ENCODE measurements around the gene FAM83C. TPM values are rescaled to one million over a fixed set of nuclear protein-coding genes. Genes with fewer than 3 reads are reported as not detected.
"Not testable (repeated sequence)": the region's sequence is repeated elsewhere in the genome, so short reads cannot be mapped to it uniquely, and the experiment has no call there.

The FAM83C gene
- total RNA-seq, 1 experiment from 2014 or later, result not detected

- peaks cover 48% of the 10 kb centered on the region for H3K4me1 Mint-ChIP-seq (ENCODE audit: insufficient read depth, unreplicated experiment)
- CTCF ChIA-PET, result interaction anchor here (0.6 to 8.3 kb wide), 7 partner anchors 12 to 254 kb away, joined by 3 to 163 read pairs (median 4); partner anchors contain the start of gene GDF5
- intact Hi-C loops (cut with micrococcal nuclease), result no loop called here
- peak overlapping the region; percentile 87 for H3K27ac Mint-ChIP-seq (ENCODE audit: low read depth, unreplicated experiment)
- BruUV-seq (replicated peaks), result TSS peak; percentile 97
- TF ChIP-seq, protein P1, sequence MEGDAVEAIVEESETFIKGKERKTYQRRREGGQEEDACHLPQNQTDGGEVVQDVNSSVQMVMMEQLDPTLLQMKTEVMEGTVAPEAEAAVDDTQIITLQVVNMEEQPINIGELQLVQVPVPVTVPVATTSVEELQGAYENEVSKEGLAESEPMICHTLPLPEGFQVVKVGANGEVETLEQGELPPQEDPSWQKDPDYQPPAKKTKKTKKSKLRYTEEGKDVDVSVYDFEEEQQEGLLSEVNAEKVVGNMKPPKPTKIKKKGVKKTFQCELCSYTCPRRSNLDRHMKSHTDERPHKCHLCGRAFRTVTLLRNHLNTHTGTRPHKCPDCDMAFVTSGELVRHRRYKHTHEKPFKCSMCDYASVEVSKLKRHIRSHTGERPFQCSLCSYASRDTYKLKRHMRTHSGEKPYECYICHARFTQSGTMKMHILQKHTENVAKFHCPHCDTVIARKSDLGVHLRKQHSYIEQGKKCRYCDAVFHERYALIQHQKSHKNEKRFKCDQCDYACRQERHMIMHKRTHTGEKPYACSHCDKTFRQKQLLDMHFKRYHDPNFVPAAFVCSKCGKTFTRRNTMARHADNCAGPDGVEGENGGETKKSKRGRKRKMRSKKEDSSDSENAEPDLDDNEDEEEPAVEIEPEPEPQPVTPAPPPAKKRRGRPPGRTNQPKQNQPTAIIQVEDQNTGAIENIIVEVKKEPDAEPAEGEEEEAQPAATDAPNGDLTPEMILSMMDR (IDR thresholded peaks at IDR 0.05; ENCODE audit: unreplicated experiment), result no peak
- H3K4me3 Mint-ChIP-seq (ENCODE audit: unreplicated experiment), result peak overlapping the region; percentile 16
- H3K27me3 Mint-ChIP-seq (ENCODE audit: insufficient read depth, unreplicated experiment), result no peaks in the 10 kb centered on the region
- POLR2A ChIA-PET, result interaction anchor here (0.5 to 12.9 kb wide), 23 partner anchors 8 to 767 kb away, joined by 3 to 468 read pairs (median 5); partner anchors contain the start of genes CEP250, EDEM2, EIF6 and MMP24OS
- H3K36me3 Mint-ChIP-seq (ENCODE audit: insufficient read depth, unreplicated experiment), result peaks cover 19% of the 10 kb centered on the region
- peak; percentile 94 for DNase-seq (ENCODE audit: unreplicated experiment)
- H3K9me3 Mint-ChIP-seq (ENCODE audit: unreplicated experiment), result no peaks in the 10 kb centered on the region
Measured at GRCh38 chr20:35318502-35319157, 26.4 kb upstream of the FAM83C start.

DNA sequence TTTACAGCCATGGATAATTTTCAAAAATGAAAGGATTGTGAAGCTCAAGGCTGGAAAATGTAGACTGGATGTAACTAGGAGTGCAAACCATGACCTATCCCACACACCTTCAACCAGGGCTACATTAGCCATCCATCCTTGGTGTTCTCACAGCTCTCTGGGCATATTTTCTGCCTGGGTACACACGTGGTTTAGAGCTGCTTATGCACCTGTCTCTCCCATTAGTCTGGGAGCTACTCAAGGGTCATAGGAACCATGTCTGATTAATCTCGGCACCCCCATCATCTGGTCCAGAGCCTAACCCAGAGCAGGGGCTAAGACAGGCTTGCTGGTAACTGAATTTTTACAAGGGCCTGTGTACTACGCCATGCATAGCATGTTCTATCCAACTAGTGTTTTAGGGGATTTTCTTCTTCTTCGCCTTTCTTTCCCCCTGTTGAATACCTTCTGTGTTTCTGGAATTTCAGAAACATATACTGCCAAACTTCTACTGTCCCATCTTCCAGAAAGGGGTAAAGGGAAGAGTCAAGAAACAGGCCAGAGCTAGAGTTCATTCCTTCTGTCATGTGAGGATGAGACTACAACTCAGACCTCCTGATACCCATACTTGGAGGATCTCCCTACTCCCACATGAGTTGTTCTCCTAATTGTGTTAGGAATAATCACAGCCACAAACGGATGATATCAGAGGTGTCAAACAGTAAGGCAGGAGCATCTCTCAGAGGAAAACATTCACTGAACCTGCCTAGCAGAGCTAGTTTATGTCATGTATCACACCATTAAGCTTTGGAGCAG is 25.4 kb upstream of the FAM83C start:
- H3K4me1 Mint-ChIP-seq (ENCODE audit: insufficient read depth, unreplicated experiment), result peaks cover 57% of the 10 kb centered on the region
- intact Hi-C loops (cut with micrococcal nuclease), result no loop called here
- H3K4me3 Mint-ChIP-seq (ENCODE audit: unreplicated experiment), result no peak overlapping the region
- H3K9me3 Mint-ChIP-seq (ENCODE audit: unreplicated experiment), result no peaks in the 10 kb centered on the region
- ChIA-PET POLR2A (interaction anchor here (0.5 to 12.9 kb wide), 23 partner anchors 9 to 768 kb away, joined by 3 to 468 read pairs (median 4); partner anchors contain the start of genes CEP250, EDEM2, EIF6 and GDF5), CTCF (interaction anchor here (0.6 to 8.3 kb wide), 10 partner anchors 11 to 414 kb away, joined by 3 to 163 read pairs (median 4); partner anchors contain the start of genes EIF6 and GDF5)
- H3K27me3 Mint-ChIP-seq (ENCODE audit: insufficient read depth, unreplicated experiment), result no peaks in the 10 kb centered on the region
- TF ChIP-seq, protein P1 (IDR thresholded peaks at IDR 0.05; ENCODE audit: unreplicated experiment), result no peak
- TSS peak; percentile 70 for BruUV-seq (replicated peaks)
- DNase-seq (ENCODE audit: unreplicated experiment), result no peak
- peaks cover 13% of the 10 kb centered on the region for H3K36me3 Mint-ChIP-seq (ENCODE audit: insufficient read depth, unreplicated experiment)
- peak overlapping the region; percentile 87 for H3K27ac Mint-ChIP-seq (ENCODE audit: low read depth, unreplicated experiment)

DNA sequence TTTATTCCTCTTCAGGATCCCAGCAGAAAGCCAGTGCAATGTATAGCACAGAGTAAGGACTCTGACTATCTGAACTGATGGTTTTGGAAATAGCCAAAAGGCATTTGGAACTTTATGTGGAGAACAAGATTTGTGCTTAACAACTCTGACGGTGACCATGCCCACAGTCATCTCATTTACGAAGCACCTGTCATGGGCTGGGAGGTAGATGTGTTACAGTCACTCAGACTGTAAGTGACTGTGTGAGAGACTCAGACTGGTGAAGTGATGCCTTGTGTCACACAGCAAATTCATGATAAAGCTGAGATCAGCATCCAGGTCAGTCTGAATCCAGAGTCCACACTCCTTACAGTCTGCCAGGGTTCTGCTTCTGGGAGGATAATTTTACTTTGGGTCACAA is 23.9 kb upstream of the FAM83C start:
- intact Hi-C loops (cut with micrococcal nuclease), result no loop called here
- Mint-ChIP-seq H3K27me3 (ENCODE audit: insufficient read depth, unreplicated experiment) (no peaks in the 10 kb centered on the region), H3K4me1 (ENCODE audit: insufficient read depth, unreplicated experiment) (peaks cover 67% of the 10 kb centered on the region), H3K27ac (ENCODE audit: low read depth, unreplicated experiment) (no peak overlapping the region), H3K9me3 (ENCODE audit: unreplicated experiment) (no peaks in the 10 kb centered on the region), H3K36me3 (ENCODE audit: insufficient read depth, unreplicated experiment) (peaks cover 11% of the 10 kb centered on the region), H3K4me3 (ENCODE audit: unreplicated experiment) (no peak overlapping the region)
- CTCF ChIA-PET, result interaction anchor here (2.7 to 8.3 kb wide), 2 partner anchors 9 to 123 kb away, joined by 12 to 163 read pairs; partner anchors contain the start of gene GDF5
- TF ChIP-seq, protein P1 (IDR thresholded peaks at IDR 0.05; ENCODE audit: unreplicated experiment), result no peak
- no peak for DNase-seq (ENCODE audit: unreplicated experiment)
- POLR2A ChIA-PET, result interaction anchor here (8.5 to 12.9 kb wide), 2 partner anchors 9 to 17 kb away, joined by 87 to 468 read pairs; no protein-coding TSS in a partner anchor
- BruUV-seq (replicated peaks), result no TSS peak

GRCh38 chr20:35315632-35316020 is 23.4 kb upstream of the FAM83C start:
- H3K27me3 Mint-ChIP-seq (ENCODE audit: insufficient read depth, unreplicated experiment); H3K9me3 Mint-ChIP-seq (ENCODE audit: unreplicated experiment); DNase-seq (ENCODE audit: unreplicated experiment); H3K36me3 Mint-ChIP-seq (ENCODE audit: insufficient read depth, unreplicated experiment); intact Hi-C loops (cut with micrococcal nuclease); BruUV-seq (replicated peaks); H3K4me3 Mint-ChIP-seq (ENCODE audit: unreplicated experiment); H3K27ac Mint-ChIP-seq (ENCODE audit: low read depth, unreplicated experiment): not testable (repeated sequence)
- ChIA-PET POLR2A (interaction anchor here (0.8 to 12.9 kb wide), 5 partner anchors 8 to 139 kb away, joined by 3 to 468 read pairs (median 3); no protein-coding TSS in a partner anchor), CTCF (interaction anchor here (0.6 kb wide), 1 partner anchor 108 kb away, joined by 3 read pairs; no protein-coding TSS in a partner anchor)
- peaks cover 66% of the 10 kb centered on the region for H3K4me1 Mint-ChIP-seq (ENCODE audit: insufficient read depth, unreplicated experiment)
